Fibroblast of villous mesenchyme (primary cell): ENCODE measurements around the gene ZNF776. TPM values are rescaled to one million over a fixed set of nuclear protein-coding genes. Genes with fewer than 3 reads are reported as not detected.
"Not testable (repeated sequence)": the region's sequence is repeated elsewhere in the genome, so short reads cannot be mapped to it uniquely, and the experiment has no call there.

Experiments
- DNase-seq: peaks from one replicate; pipeline ENCODE4 v3.0.0-alpha.2; 2010; ENCODE audit warnings: low read depth
- H3K4me3 ChIP-seq: 2 replicates; pipeline ENCODE4 v1.5.1; 2011; ENCODE audit warnings: low read depth, mild to moderate bottlenecking, low read length
- CTCF ChIP-seq: IDR thresholded peaks from 2 replicates; pipeline ENCODE4 v1.5.1; 2012; ENCODE audit warnings: low read depth, mild to moderate bottlenecking, low read length; ENCODE audit not compliant: insufficient read depth
- total RNA-seq: library from RNA; depleted of rRNA; stranded (reverse); fragments of >200 nt; gene quantifications from 2 replicates; pipeline ENCODE4 v1.2.3, GENCODE V29; 2012

The ZNF776 gene
- total RNA-seq, 1 donor, result 14.7 TPM

GRCh38 chr19:57788114-57788692, 41.6 kb downstream of the ZNF776 start:
- no peak overlapping the region for H3K4me3 ChIP-seq
- TF ChIP-seq CTCF, result no peak
- DNase-seq, result no peak

GRCh38 chr19:57789288-57789687, 42.7 kb downstream of the ZNF776 start:
- no peak for DNase-seq
- no peak overlapping the region for H3K4me3 ChIP-seq
- no peak for TF ChIP-seq CTCF

GRCh38 chr19:57796580-57796979, 50.0 kb downstream of the ZNF776 start:
- DNase-seq, H3K4me3 ChIP-seq: not testable (repeated sequence)

- no peak for DNase-seq
- no peak overlapping the region for H3K4me3 ChIP-seq
- TF ChIP-seq CTCF, result no peak
Observed at GRCh38 chr19:57800696-57801095, 54.1 kb downstream of the ZNF776 start.

- no peak overlapping the region for H3K4me3 ChIP-seq
- DNase-seq, result no peak
- no peak for TF ChIP-seq CTCF
Observed at GRCh38 chr19:57802269-57802668, 55.7 kb downstream of the ZNF776 start.

- DNase-seq, result no peak
- peak overlapping the region; percentile 72 for H3K4me3 ChIP-seq
- TF ChIP-seq CTCF, result no peak
Observed at GRCh38 chr19:57803265-57803593, 56.6 kb downstream of the ZNF776 start.

- peak overlapping the region; percentile 72 for H3K4me3 ChIP-seq
- peak; percentile 84 for DNase-seq
- no peak for TF ChIP-seq CTCF
Observed at GRCh38 chr19:57803594-57804325, 57.1 kb downstream of the ZNF776 start.
